HG02884 (cell line): ENCODE data around the gene CHML.

Source experiments
- ATAC-seq: cut with Tn5 transposase; IDR thresholded peaks from one replicate; pipeline ENCODE4 v1.9.1; 2021; ENCODE audit warnings: mild to moderate bottlenecking, moderate library complexity; ENCODE audit not compliant: unreplicated experiment

The CHML gene

DNA sequence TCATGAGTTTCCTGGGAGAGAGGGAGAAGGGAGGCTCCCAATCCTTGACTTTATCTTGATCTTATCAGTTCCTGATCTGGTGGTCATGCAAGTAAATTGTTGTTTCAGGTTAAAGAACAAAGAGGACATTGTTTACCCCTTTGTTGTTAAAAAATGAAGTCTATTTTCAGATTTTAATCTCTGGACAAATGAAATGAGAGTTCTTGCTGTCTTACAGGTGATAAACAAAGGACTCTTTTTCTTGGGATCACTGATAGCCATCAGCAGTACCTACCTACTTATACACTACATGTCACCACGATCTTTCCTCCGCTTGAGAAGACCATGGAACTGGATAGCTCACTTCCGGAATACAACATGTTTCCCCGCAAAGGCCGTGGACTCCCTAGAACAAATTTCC lies 48.4 kb downstream of the CHML start:
- ATAC-seq: no peak

DNA sequence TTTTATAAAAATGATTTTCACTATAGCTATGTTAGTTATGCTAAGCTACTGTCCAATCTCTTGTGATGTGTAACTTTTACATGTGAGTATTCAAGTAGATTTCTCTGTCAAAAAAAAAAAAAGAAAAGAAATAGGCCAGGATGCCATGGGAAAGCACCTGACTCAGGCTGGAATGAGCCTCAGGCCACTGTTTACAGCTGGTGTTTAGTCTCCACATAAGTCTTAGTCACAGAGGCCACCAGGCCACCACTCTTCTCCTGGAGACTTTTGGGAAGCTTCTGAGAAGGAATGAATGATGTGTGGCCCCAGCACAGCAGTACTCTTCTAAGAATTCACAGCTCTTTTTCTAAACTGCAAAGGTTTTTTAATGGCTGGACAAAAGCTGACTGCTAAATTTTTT lies 48.9 kb downstream of the CHML start:
- no peak for ATAC-seq

DNA sequence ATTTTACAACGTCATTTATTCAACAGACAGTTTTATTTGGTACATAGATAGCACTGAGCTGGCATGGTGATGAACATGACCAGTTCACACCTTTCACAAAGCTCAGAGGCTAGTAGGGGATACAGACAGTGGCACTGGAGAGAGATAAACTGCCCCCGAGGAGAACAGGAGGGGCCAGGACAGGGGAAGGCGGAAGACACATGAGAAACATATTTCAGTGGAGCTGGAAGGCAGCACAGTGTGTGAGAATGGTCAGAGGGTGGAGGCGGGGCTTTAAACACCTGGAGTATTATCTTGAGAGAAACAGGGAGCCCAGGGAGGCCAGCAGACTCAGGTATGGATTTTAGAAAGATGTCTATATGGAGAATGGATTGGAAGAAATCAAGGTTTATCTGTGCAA lies 49.5 kb downstream of the CHML start:
- no peak for ATAC-seq
